GM23248 (cell line): ENCODE results near the gene ZNF337.

Experiments used
- EZH2 ChIP-seq: fragments of 200-600 bp; sonication (generic); IDR thresholded peaks from 2 replicates; pipeline ENCODE4 v1.6.1; 2018; ENCODE audit warnings: antibody characterized with exemption, mild to moderate bottlenecking; ENCODE audit not compliant: insufficient read depth, poor library complexity, severe bottlenecking
- EZH2phosphoT487 ChIP-seq: fragments of 200-600 bp; sonication (generic); IDR thresholded peaks from 2 replicates; pipeline ENCODE4 v1.6.1; 2018; ENCODE audit warnings: antibody characterized with exemption, moderate library complexity, mild to moderate bottlenecking, low read depth; ENCODE audit not compliant: insufficient read depth

- TF ChIP-seq EZH2 (no peak), EZH2phosphoT487 (no peak)
Measured at GRCh38 chr20:25733903-25734302, 37.2 kb upstream of the ZNF337 start.
